LHCN-M2 (cell line): Measurements from ENCODE around the gene COL12A1. TPM values are rescaled to one million over a fixed set of nuclear protein-coding genes. Genes with fewer than 3 reads are reported as not detected.

Source experiments
- DNase-seq: peaks from one replicate; pipeline ENCODE4 v3.0.0-alpha.2; 2012; ENCODE audit warnings: low read depth
- total RNA-seq: library from RNA; depleted of rRNA; stranded (reverse); fragments of >200 nt; gene quantifications from 2 replicates; pipeline ENCODE4 v1.2.3, GENCODE V29; 2014

COL12A1 gene
- total RNA-seq, 1 experiment from 2014 or later: 31.5 TPM

GRCh38 chr6:75103431-75103830 lies 102.4 kb downstream of the COL12A1 start:
- no peak for DNase-seq

- DNase-seq: no peak
Measured at GRCh38 chr6:75102301-75102700, 103.6 kb downstream of the COL12A1 start.

GRCh38 chr6:75101896-75102295 lies 104.0 kb downstream of the COL12A1 start:
- peak; percentile 76 for DNase-seq

DNA sequence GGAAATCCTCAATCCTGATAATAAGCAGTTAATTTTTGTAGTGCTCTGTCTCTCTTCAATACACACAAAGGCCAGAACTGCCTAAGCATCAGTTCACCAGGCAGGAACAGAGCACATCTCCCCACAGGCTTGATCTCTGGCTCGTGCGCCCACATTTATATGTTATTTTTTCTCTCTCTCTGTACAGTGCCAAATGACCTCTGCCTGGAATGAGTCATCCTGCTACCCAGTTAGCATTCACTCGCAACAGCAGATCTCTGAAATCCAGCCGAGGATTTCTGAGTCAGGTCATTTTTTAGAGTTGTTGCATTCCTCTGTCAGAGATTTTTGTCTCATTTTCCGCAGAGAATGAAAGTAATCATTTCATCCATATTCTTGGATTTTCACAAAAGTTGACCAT lies 107.1 kb downstream of the COL12A1 start:
- DNase-seq: peak; percentile 97

- no peak for DNase-seq
Measured at GRCh38 chr6:75096966-75097365, 108.9 kb downstream of the COL12A1 start.

DNA sequence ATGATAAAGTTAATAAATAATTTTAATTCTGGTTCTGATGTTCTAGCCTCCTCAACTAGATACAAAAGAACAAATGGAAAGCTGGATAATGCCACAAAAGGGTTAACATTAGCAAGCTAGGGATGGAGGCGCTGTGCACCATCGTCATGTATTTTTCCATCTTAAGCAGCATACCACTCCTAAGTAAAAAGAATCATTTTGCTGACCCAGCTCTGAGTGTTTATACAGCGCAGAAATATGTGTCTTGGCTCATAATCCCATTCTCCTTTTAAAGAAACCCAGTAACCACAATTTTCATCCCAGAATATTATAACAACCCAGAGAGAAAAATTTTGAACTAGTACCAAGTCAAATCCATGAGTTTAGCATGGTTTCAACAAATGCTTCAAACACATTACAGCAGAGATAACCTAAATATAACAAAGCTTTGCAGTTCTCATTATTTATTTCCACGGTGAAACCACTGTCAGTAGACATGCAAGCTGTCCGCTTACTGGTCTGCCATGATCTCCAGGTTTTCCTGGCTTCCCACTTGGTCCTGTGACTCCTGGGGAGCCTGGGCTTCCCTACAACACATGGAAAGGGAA lies 111.1 kb downstream of the COL12A1 start:
- peak; percentile 76 for DNase-seq

DNA sequence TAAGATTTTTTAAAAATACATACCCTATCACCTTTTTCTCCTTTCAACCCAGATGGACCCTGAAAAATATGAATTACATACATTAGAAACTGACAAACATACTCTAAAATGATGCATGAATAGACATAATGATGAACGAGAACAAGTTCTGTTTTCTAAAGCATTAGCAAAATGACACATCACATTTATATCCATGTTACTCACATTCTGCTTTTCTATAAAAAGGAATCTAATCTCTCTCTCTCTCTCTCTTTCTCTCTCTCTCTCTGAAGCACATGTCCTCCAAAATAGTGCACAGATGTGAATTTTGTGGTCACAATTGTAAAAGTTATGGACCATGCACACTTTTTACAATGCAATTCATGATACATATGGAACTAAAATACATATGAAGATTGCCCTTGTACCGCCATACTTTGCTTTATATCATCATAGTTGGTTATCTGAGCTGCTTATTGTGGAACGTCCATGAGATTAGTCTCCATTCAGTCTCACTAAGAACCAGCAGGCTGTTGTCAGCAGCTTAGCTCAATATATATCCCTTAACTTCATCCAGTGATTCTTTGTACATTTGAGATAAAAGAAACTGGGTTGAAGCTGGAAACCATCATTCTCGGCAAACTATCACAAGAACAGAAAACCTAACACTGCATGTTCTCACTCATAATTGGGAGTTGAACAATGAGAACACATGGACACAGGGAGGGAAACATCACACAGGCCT lies 114.2 kb downstream of the COL12A1 start:
- peak; percentile 32 for DNase-seq

DNA sequence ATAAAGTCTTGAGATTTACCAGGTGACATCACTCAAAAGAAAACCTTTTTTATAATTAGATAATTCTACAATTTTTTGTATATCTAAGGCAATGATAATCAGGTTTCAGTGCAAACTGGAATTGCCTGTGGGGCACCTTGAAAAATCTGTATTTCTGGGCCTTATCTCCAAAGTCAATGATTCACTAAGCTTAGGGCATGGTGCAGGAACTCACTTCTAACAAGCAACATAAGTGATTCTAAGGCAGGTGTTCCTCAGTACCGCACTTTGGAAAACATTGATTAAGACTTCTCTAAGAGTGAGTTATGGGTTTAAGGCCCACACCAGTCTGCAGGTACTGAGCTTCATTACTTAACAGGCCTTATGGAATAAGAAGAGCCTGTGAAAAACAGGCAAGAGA lies 115.3 kb downstream of the COL12A1 start:
- DNase-seq: no peak

DNA sequence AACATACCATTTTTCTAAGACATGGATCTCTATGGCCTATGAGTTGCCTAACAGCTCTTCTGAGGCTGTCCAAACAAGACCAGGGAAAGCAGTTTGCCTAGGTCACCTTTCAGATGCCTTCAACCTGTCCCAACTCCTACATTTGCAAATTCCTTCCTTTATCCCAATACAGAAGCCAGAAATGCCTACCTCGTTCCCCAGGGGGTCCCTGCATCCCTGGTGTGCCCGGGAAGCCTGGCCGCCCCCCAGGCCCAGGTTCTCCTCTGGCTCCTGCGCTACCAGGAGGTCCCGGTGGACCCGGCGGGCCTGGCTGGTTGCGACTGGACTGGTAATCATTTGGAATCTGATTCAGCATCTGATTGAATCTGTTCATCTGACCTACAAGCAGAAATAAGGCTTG lies 115.9 kb downstream of the COL12A1 start:
- no peak for DNase-seq

GRCh38 chr6:75089151-75089897 lies 116.5 kb downstream of the COL12A1 start:
- DNase-seq: no peak

DNA sequence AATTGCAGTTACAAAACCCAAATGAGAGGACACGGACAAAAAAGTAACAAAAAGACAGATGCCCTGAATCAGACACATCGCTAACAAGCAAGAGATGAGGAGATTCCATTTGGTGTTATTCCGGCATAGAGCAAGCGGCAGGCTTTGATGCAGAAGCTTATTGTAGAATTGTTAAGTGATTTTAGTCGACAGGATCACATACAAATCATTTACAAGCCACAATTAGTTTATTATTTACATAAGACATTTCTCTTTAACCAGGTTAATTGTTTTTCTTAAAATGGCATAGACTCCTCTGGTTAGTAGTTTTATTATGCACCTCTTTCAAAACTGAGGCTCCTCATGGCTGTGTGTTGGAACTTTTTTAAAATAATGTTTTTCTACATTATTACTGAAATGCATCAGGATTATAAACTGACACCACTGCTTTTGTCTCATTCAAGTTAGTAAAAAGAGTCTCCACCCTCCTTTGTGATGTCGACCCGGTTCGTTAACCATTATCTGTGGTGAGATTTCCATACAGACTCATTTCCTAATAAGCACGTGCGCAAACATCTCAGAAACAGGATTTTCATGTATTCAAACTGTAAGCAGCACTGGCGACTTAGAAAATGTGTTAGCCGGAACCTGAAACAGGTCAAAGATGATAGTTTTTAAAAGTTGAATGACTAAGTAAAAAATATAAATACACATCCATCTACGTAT lies 119.8 kb downstream of the COL12A1 start:
- DNase-seq: no peak

- no peak for DNase-seq
Measured at GRCh38 chr6:75084872-75085381, 120.9 kb downstream of the COL12A1 start.

- no peak for DNase-seq
Measured at GRCh38 chr6:75084018-75084417, 121.8 kb downstream of the COL12A1 start.

DNA sequence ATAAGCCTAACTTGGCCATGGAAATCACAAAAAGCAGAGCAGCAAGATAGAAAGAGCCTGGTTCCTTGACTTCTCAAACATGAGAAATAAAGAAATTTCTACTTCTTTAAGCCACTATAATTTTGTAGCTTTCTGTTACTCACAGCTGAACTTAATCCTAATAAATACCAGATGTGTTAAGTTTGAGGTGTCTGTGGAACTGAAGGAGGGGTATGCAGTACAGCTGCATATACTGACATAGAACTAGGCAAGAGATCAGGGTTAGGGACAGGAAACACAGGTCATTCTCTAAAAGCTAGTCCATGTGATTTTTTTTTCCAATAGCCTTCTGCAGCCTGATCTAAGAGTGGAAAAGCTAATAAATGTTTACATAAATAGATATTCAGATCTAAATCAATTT lies 123.9 kb downstream of the COL12A1 start:
- no peak for DNase-seq

- no peak for DNase-seq
Measured at GRCh38 chr6:75081047-75081446, 124.8 kb downstream of the COL12A1 start.

DNA sequence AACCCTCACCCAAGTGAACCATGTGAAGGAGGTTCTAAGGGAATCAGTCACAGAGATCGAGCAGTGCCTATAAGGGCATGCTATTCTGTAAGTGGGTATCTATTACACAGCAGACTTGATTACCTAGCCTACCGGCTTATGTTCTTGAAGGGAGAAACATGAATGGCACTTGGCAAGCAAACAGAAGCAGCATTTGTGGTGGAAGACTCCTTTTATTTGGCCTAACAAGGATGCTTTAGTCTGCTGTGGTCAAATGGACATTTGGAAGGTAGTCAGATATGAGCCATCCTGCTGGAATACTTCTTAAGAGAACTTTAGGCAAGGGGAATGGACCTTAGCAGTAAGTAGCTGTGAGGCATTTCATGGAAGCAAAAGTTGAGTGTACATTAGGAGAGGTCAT lies 126.3 kb downstream of the COL12A1 start:
- no peak for DNase-seq

DNA sequence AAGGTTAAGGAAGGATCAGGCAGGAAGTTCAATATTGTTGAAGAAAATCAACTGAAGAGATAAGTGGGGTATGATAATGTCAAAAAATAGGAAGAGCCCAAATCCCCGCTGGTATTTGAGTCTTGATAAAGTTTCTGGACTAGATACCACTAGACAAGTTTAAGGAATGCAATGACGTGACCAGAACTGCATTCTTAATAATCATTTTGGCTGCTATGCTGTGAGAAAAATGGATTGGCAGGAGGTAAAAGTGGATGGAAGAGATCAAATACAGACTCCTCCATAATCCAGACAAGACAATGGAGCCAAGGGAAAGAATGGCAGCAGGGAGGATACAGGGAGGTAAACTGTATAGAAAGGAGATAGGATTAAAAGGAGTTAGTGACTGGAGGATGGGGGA lies 128.2 kb downstream of the COL12A1 start:
- no peak for DNase-seq

DNA sequence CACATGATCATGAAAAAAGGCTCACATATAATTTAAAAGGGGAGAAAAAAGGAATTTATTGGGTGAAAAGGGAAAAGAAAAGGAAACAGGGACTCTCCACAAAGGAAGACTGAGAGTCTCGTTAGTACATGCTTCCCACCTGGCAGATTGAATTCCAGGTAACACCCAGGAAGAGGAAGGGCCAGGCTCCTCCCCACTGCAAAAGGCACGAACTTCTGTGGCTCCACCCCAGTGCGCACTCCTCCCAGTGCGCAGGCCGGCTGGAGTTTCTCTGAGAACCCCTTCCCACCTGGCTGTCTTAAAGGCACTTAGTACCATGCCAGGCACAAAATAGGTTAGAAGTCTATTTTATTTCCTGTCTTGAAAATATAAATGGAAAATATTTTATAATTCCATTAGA lies 129.8 kb downstream of the COL12A1 start:
- DNase-seq: no peak

DNA sequence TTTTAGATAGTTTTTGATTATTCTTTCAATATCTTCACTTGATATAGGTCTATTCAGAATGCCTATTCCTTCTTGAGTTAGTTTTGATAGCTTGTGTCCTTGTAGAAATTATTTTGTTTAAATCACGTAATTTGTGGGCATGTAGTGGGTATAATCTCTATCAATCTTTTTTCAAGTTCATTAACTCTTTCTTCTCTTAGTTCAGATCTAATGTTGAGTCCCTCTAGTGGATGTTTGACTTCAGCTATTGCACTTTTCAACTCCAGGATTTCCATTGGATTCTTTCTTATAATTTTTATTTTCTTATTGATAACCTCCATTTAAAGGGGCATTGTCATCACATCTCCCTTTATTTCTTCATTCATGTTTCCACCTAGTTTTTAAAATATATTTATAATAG lies 135.6 kb downstream of the COL12A1 start:
- DNase-seq: no peak

GRCh38 chr6:75065523-75065922 lies 140.3 kb downstream of the COL12A1 start:
- DNase-seq: peak; percentile 3

- no peak for DNase-seq
Measured at GRCh38 chr6:75052491-75052890, 153.4 kb downstream of the COL12A1 start.

GRCh38 chr6:75049308-75049707 lies 156.5 kb downstream of the COL12A1 start:
- DNase-seq: no peak
